H1 (cell line): Measurements from ENCODE around the gene ZBTB42. TPM values are rescaled to one million over a fixed set of nuclear protein-coding genes. Genes with fewer than 3 reads are reported as not detected.

ENCODE experiments used
- HDAC6 ChIP-seq: IDR thresholded peaks from one replicate; pipeline ENCODE4 v1.7.1; 2012; ENCODE audit warnings: low read depth, mild to moderate bottlenecking, inconsistent platforms, low read length, moderate library complexity
- MAFK ChIP-seq: IDR thresholded peaks from 2 replicates; pipeline ENCODE4 v1.6.1; 2012; ENCODE audit warnings: low read depth, mild to moderate bottlenecking, improper control_type of control experiment, low read length
- polyA plus RNA-seq, 7 experiments: library from polyadenylated mRNA; depleted of rRNA in 3 of 7; stranded (reverse) in 5 of 7; unstranded in 2 of 7; fragments of >200 nt in 5 of 7; fragments of 200-250 nt in 2 of 7; gene quantifications; 1 replicate in 5 of 7; 2 replicates in 1 of 7; 4 replicates in 1 of 7; pipeline versions ENCODE4 v1.2.1 to v1.2.3, GENCODE V29; 2011 to 2013; ENCODE audit warnings: missing spikeins in 2 of 7, mixed read lengths in 2 of 7
- total RNA-seq: library from RNA; stranded (reverse); fragmentation: NEBNext Ultra II Directional; extraction: Animal tissue kit (Norgen Biotek cat#: 25700); gene quantifications from 2 replicates; pipeline ENCODE4 v1.2.1, GENCODE V29; 2021
- TF ChIP-seq, protein P1 (sequence below): fragments of 300-600 bp; sonication (generic); IDR thresholded peaks from 2 replicates; pipeline ENCODE4 v1.7.1; 2012; ENCODE audit warnings: low read length, moderate library complexity, mild to moderate bottlenecking, inconsistent platforms; ENCODE audit not compliant: insufficient replicate concordance

Gene ZBTB42
- total and polyA plus RNA-seq, 2 of the 8 experiments (the other 6 are each of a cell fraction or from before 2014, with no cell fraction given) = 2.8 to 3.1 TPM

- TF ChIP-seq, protein P1, sequence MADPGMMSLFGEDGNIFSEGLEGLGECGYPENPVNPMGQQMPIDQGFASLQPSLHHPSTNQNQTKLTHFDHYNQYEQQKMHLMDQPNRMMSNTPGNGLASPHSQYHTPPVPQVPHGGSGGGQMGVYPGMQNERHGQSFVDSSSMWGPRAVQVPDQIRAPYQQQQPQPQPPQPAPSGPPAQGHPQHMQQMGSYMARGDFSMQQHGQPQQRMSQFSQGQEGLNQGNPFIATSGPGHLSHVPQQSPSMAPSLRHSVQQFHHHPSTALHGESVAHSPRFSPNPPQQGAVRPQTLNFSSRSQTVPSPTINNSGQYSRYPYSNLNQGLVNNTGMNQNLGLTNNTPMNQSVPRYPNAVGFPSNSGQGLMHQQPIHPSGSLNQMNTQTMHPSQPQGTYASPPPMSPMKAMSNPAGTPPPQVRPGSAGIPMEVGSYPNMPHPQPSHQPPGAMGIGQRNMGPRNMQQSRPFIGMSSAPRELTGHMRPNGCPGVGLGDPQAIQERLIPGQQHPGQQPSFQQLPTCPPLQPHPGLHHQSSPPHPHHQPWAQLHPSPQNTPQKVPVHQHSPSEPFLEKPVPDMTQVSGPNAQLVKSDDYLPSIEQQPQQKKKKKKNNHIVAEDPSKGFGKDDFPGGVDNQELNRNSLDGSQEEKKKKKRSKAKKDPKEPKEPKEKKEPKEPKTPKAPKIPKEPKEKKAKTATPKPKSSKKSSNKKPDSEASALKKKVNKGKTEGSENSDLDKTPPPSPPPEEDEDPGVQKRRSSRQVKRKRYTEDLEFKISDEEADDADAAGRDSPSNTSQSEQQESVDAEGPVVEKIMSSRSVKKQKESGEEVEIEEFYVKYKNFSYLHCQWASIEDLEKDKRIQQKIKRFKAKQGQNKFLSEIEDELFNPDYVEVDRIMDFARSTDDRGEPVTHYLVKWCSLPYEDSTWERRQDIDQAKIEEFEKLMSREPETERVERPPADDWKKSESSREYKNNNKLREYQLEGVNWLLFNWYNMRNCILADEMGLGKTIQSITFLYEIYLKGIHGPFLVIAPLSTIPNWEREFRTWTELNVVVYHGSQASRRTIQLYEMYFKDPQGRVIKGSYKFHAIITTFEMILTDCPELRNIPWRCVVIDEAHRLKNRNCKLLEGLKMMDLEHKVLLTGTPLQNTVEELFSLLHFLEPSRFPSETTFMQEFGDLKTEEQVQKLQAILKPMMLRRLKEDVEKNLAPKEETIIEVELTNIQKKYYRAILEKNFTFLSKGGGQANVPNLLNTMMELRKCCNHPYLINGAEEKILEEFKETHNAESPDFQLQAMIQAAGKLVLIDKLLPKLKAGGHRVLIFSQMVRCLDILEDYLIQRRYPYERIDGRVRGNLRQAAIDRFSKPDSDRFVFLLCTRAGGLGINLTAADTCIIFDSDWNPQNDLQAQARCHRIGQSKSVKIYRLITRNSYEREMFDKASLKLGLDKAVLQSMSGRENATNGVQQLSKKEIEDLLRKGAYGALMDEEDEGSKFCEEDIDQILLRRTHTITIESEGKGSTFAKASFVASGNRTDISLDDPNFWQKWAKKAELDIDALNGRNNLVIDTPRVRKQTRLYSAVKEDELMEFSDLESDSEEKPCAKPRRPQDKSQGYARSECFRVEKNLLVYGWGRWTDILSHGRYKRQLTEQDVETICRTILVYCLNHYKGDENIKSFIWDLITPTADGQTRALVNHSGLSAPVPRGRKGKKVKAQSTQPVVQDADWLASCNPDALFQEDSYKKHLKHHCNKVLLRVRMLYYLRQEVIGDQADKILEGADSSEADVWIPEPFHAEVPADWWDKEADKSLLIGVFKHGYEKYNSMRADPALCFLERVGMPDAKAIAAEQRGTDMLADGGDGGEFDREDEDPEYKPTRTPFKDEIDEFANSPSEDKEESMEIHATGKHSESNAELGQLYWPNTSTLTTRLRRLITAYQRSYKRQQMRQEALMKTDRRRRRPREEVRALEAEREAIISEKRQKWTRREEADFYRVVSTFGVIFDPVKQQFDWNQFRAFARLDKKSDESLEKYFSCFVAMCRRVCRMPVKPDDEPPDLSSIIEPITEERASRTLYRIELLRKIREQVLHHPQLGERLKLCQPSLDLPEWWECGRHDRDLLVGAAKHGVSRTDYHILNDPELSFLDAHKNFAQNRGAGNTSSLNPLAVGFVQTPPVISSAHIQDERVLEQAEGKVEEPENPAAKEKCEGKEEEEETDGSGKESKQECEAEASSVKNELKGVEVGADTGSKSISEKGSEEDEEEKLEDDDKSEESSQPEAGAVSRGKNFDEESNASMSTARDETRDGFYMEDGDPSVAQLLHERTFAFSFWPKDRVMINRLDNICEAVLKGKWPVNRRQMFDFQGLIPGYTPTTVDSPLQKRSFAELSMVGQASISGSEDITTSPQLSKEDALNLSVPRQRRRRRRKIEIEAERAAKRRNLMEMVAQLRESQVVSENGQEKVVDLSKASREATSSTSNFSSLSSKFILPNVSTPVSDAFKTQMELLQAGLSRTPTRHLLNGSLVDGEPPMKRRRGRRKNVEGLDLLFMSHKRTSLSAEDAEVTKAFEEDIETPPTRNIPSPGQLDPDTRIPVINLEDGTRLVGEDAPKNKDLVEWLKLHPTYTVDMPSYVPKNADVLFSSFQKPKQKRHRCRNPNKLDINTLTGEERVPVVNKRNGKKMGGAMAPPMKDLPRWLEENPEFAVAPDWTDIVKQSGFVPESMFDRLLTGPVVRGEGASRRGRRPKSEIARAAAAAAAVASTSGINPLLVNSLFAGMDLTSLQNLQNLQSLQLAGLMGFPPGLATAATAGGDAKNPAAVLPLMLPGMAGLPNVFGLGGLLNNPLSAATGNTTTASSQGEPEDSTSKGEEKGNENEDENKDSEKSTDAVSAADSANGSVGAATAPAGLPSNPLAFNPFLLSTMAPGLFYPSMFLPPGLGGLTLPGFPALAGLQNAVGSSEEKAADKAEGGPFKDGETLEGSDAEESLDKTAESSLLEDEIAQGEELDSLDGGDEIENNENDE = no peak
- TF ChIP-seq MAFK (no peak), HDAC6 (no peak)
Observed at GRCh38 chr14:104821971-104822608, 21.2 kb downstream of the ZBTB42 start (continued).
